HG03575 (cell line): ENCODE measurements around the gene COMMD4.
"Not testable (repeated sequence)": the region's sequence is repeated elsewhere in the genome, so short reads cannot be mapped to it uniquely, and the experiment has no call there.

Source experiments
- ATAC-seq: cut with Tn5 transposase; IDR thresholded peaks from one replicate; pipeline ENCODE4 v1.9.1; 2021; ENCODE audit not compliant: unreplicated experiment, insufficient number of reproducible peaks, low FRiP score; ENCODE audit errors: extremely low read depth

The COMMD4 gene

GRCh38 chr15:75328493-75329314 lies 7.2 kb upstream of the COMMD4 start:
- no peak for ATAC-seq

- no peak for ATAC-seq
These were observed 6.3 kb upstream of the COMMD4 start for GRCh38 chr15:75329571-75329970.

GRCh38 chr15:75332093-75332492 lies 3.8 kb upstream of the COMMD4 start:
- not testable (repeated sequence) for ATAC-seq

GRCh38 chr15:75333654-75334419 lies 2.0 kb upstream of the COMMD4 start:
- ATAC-seq, result not testable (repeated sequence)

GRCh38 chr15:75335313-75335704 lies 554 bp upstream of the COMMD4 start:
- no peak for ATAC-seq

GRCh38 chr15:75338661-75339240 lies 2.9 kb downstream of the COMMD4 start:
- no peak for ATAC-seq

GRCh38 chr15:75339531-75340240 lies 3.8 kb downstream of the COMMD4 start:
- ATAC-seq, result no peak

GRCh38 chr15:75342221-75342620 lies 6.4 kb downstream of the COMMD4 start:
- no peak for ATAC-seq

GRCh38 chr15:75343953-75344352 lies 8.1 kb downstream of the COMMD4 start:
- not testable (repeated sequence) for ATAC-seq

- ATAC-seq, result no peak
These were observed 10.9 kb downstream of the COMMD4 start, which contains the start of gene NEIL1 for GRCh38 chr15:75346796-75347221. Gene NEIL1 (plus strand): TSS chr15:75347039. CDS start chr15:75348906, 1,867 bp downstream.

GRCh38 chr15:75347222-75348033 lies 11.6 kb downstream of the COMMD4 start:
- no peak for ATAC-seq

GRCh38 chr15:75348034-75348561 lies 12.2 kb downstream of the COMMD4 start:
- ATAC-seq, result no peak

- no peak for ATAC-seq
These were observed 12.9 kb downstream of the COMMD4 start for GRCh38 chr15:75348562-75349350.

- not testable (repeated sequence) for ATAC-seq
These were observed 13.4 kb downstream of the COMMD4 start for GRCh38 chr15:75349351-75349669.

GRCh38 chr15:75349851-75350588 lies 14.2 kb downstream of the COMMD4 start:
- no peak for ATAC-seq

- ATAC-seq, result no peak
These were observed 14.9 kb downstream of the COMMD4 start for GRCh38 chr15:75350601-75351361.
